SU-DHL-6 (cell line): ENCODE results near the gene SRD5A3.

ENCODE experiments used
- H2AFZ ChIP-seq: fragments of 200-600 bp; sonication (generic); 2 replicates; pipeline ENCODE4 v1.6.1; 2014; ENCODE audit warnings: low read depth, mild to moderate bottlenecking, moderate library complexity, mixed read lengths, antibody characterized with exemption, low read length; ENCODE audit not compliant: severe bottlenecking
- H3F3A ChIP-seq: fragments of 200-600 bp; shearing (Covaris generic); 2 replicates; pipeline ENCODE4 v1.6.0; 2016; ENCODE audit warnings: antibody characterized with exemption, mild to moderate bottlenecking; ENCODE audit not compliant: insufficient read depth
- H3K27ac ChIP-seq: fragments of 200-600 bp; sonication (generic); 2 replicates; pipeline ENCODE4 v1.5.1; 2016; ENCODE audit warnings: low read depth, mild to moderate bottlenecking, low read length, moderate library complexity, mixed read lengths
- H3K27me3 ChIP-seq: fragments of 200-600 bp; sonication (generic), shearing (Covaris generic); 2 replicates; pipeline ENCODE4 v1.6.0; 2014; ENCODE audit warnings: mild to moderate bottlenecking, low read length
- H3K36me3 ChIP-seq: fragments of 200-600 bp; sonication (generic); 2 replicates; pipeline ENCODE4 v1.6.1; 2014; ENCODE audit warnings: mild to moderate bottlenecking, low read length, mixed read lengths
- H3K4me2 ChIP-seq: fragments of 300-600, 200-600 bp; shearing (Covaris generic), sonication (generic); 2 replicates; pipeline ENCODE4 v1.6.0; 2014; ENCODE audit warnings: low read length, low read depth, mild to moderate bottlenecking; ENCODE audit not compliant: poor library complexity, severe bottlenecking
- H3K4me3 ChIP-seq: fragments of 200-600 bp; sonication (generic); 2 replicates; pipeline ENCODE4 v1.5.1; 2014; ENCODE audit warnings: antibody characterized with exemption, low read length, mild to moderate bottlenecking, mixed read lengths; ENCODE audit not compliant: insufficient read depth, poor library complexity, severe bottlenecking
- H3K79me2 ChIP-seq: fragments of 200-600 bp; sonication (generic); 2 replicates; pipeline ENCODE4 v1.6.1; 2014; ENCODE audit warnings: mild to moderate bottlenecking, low read length, moderate library complexity; ENCODE audit not compliant: insufficient read depth
- H3K9ac ChIP-seq: fragments of 200-600 bp; sonication (generic); 2 replicates; pipeline ENCODE4 v1.7.0; 2014; ENCODE audit warnings: mild to moderate bottlenecking, low read length
- H3K9me2 ChIP-seq: fragments of 200-600 bp; sonication (generic); replicated peaks from 2 replicates; pipeline ENCODE4 v1.6.1; 2014; ENCODE audit warnings: low read length; ENCODE audit not compliant: insufficient read depth
- H3K9me3 ChIP-seq: fragments of 200-600 bp; sonication (generic); 2 replicates; pipeline ENCODE4 v1.6.1; 2014; ENCODE audit warnings: low read length, mixed read lengths; ENCODE audit not compliant: insufficient read depth
- H4K20me1 ChIP-seq: fragments of 200-600 bp; sonication (generic); 2 replicates; pipeline ENCODE4 v1.6.1; 2014; ENCODE audit warnings: low read depth, mild to moderate bottlenecking, antibody characterized with exemption, low read length, moderate library complexity, mixed read lengths
- EZH2phosphoT487 ChIP-seq: fragments of 200-600 bp; sonication (generic), shearing (Covaris generic); conservative IDR thresholded peaks from 2 replicates; pipeline ENCODE4 v1.6.1; 2018; ENCODE audit warnings: mild to moderate bottlenecking, antibody characterized with exemption, low read length, moderate library complexity, mixed read lengths
- TF ChIP-seq, protein P1 (sequence below): fragments of 200-600 bp; sonication (generic); IDR thresholded peaks from one replicate; pipeline ENCODE4 v1.5.1; 2017; ENCODE audit warnings: antibody characterized with exemption, mild to moderate bottlenecking, low read length, moderate library complexity; ENCODE audit not compliant: insufficient read depth, poor library complexity, severe bottlenecking

The SRD5A3 gene

GRCh38 chr4:55321707-55322264 lies 24.3 kb upstream of the SRD5A3 start:
- no peaks in the 10 kb centered on the region for H4K20me1 ChIP-seq
- no peaks in the 10 kb centered on the region for H3K36me3 ChIP-seq
- no peaks in the 10 kb centered on the region for H3K27me3 ChIP-seq
- H3K4me3 ChIP-seq, result no peak overlapping the region
- no peak overlapping the region for H3K27ac ChIP-seq
- no peaks in the 10 kb centered on the region for H3K9me2 ChIP-seq
- no peak overlapping the region for H3K9ac ChIP-seq
- H3K79me2 ChIP-seq, result no peaks in the 10 kb centered on the region
- no peaks in the 10 kb centered on the region for H3F3A ChIP-seq
- no peak overlapping the region for H2AFZ ChIP-seq
- H3K4me2 ChIP-seq, result no peak overlapping the region
- TF ChIP-seq EZH2phosphoT487, result no peak
- TF ChIP-seq, protein P1, sequence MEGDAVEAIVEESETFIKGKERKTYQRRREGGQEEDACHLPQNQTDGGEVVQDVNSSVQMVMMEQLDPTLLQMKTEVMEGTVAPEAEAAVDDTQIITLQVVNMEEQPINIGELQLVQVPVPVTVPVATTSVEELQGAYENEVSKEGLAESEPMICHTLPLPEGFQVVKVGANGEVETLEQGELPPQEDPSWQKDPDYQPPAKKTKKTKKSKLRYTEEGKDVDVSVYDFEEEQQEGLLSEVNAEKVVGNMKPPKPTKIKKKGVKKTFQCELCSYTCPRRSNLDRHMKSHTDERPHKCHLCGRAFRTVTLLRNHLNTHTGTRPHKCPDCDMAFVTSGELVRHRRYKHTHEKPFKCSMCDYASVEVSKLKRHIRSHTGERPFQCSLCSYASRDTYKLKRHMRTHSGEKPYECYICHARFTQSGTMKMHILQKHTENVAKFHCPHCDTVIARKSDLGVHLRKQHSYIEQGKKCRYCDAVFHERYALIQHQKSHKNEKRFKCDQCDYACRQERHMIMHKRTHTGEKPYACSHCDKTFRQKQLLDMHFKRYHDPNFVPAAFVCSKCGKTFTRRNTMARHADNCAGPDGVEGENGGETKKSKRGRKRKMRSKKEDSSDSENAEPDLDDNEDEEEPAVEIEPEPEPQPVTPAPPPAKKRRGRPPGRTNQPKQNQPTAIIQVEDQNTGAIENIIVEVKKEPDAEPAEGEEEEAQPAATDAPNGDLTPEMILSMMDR, result peak; percentile 19
- no peaks in the 10 kb centered on the region for H3K9me3 ChIP-seq

DNA sequence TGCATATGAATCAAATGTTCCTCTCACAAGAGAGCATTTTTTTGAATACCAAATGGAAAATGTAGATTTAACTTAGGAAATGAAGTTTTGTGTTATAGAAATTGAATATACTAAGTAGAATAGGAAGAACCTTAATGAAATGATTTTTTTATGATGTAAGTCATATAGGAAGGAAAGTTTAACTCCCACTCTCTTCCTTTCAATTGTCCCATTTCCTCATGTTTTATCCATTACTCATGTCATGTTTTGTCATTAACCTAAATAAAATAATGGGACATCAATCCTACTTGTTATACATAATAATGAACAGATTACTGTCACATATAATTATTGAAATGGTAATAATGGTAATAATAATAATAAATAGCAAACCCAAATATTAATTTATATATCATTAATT lies 22.7 kb upstream of the SRD5A3 start:
- no peak overlapping the region for H3K4me2 ChIP-seq
- no peaks in the 10 kb centered on the region for H3K27me3 ChIP-seq
- H3K9me2 ChIP-seq, result no peaks in the 10 kb centered on the region
- H3K9ac ChIP-seq, result no peak overlapping the region
- TF ChIP-seq EZH2phosphoT487, result no peak
- TF ChIP-seq, protein P1, result no peak
- no peaks in the 10 kb centered on the region for H4K20me1 ChIP-seq
- H3K9me3 ChIP-seq, result no peaks in the 10 kb centered on the region
- no peaks in the 10 kb centered on the region for H3K36me3 ChIP-seq
- no peak overlapping the region for H2AFZ ChIP-seq
- no peak overlapping the region for H3K4me3 ChIP-seq
- H3F3A ChIP-seq, result no peaks in the 10 kb centered on the region
- H3K79me2 ChIP-seq, result no peaks in the 10 kb centered on the region
- H3K27ac ChIP-seq, result no peak overlapping the region

DNA sequence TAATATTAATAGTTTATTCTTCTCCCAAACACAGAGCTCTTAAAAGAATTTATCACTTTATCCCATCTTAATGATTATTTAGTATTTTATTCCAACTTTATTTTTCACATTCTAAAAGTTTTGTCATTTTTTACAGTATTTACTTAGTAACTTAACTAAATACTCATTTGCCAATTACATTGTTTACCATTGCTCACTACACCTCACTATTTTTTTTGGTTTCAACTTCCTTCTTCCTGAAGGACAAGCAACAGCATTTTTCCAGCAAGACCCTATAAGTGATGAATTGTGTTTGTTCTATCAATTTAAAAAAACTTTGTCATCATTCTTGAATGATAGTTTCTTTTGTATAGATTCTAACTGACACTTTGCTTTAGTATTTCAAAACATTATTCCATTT lies 19.4 kb upstream of the SRD5A3 start:
- Histone ChIP-seq H2AFZ (no peak overlapping the region), H3K27me3 (no peaks in the 10 kb centered on the region), H3K9me2 (no peaks in the 10 kb centered on the region), H3K4me3 (no peak overlapping the region), H3K27ac (no peak overlapping the region), H3K36me3 (no peaks in the 10 kb centered on the region), H4K20me1 (no peaks in the 10 kb centered on the region), H3K9ac (no peak overlapping the region), H3K4me2 (no peak overlapping the region), H3K9me3 (no peaks in the 10 kb centered on the region), H3K79me2 (no peaks in the 10 kb centered on the region), H3F3A (no peaks in the 10 kb centered on the region)
- TF ChIP-seq, protein P1, result no peak
- no peak for TF ChIP-seq EZH2phosphoT487

- Histone ChIP-seq H3K4me2 (no peak overlapping the region), H3K27me3 (no peaks in the 10 kb centered on the region), H4K20me1 (no peaks in the 10 kb centered on the region), H3K36me3 (no peaks in the 10 kb centered on the region), H3K9ac (no peak overlapping the region), H3K27ac (no peak overlapping the region), H3F3A (no peaks in the 10 kb centered on the region), H3K4me3 (no peak overlapping the region), H3K9me2 (no peaks in the 10 kb centered on the region), H3K79me2 (no peaks in the 10 kb centered on the region), H3K9me3 (no peaks in the 10 kb centered on the region), H2AFZ (no peak overlapping the region)
- TF ChIP-seq, protein P1, result no peak
- TF ChIP-seq EZH2phosphoT487, result no peak
Observed at GRCh38 chr4:55329012-55329411, 17.0 kb upstream of the SRD5A3 start.
